Activated CD8-positive, alpha-beta memory T cell treated with anti-CD3 and anti-CD28 coated beads for 24 hours (primary cell): ENCODE results near the gene LPAR3.

ENCODE experiments used
- DNase-seq: peaks from one replicate; pipeline ENCODE4 v3.0.0-alpha.2; 2020

LPAR3 gene

DNA sequence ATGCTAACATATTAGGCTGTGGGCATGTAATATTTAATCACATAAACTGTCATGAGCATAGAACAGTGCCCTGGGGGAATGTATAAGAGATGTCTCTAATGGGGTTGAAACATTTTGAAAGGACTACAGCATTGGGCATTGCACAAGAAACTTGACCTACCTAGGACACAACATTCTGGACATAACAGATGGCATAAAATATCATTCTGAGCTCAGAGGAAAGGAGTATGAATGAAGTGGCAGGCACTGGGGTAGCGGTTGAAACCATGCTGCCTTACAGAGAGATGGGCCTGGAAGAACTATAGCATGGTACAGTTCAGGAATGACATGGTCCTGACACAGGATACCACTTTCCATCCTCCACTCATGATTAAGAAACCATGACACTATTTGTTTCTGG is 69.0 kb downstream of the LPAR3 start:
- DNase-seq: no peak

DNA sequence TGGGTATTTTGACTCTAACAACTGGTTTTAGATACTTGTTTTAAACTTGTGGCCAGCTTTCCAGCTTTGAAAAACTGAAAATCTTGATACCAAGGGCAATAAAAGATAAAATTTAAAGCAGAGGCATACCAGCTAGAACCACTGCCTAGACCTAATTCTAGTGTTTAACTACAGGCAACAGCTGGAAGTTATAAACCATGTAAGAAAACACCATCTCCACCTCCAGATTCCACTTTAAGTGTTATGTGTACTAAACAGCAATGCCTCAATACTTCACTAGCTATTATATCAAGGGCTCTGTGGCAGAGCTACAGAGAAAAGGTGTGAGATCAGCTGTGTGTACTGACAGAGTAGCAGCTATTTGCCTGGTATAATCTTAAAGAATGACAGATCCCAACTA is 69.5 kb downstream of the LPAR3 start:
- no peak for DNase-seq

DNA sequence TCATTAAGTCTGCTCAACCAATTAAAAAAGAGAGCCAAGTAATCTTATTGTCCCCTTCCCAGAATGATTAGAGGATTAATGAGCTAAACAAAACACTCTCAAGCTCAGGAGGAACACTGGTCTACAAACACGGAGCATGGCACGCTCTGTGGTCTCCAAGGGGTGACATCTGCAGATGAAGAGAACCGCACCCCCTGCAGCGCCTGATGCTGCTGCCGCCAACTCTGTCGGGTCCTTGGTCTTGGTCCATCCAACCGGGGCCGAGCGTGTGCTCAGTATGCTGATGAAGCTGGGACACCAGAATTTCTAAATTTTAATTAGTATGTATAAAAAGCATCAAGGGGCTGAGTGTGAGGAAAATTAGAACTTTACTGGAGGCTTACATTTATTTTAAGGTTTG is 82.7 kb downstream of the LPAR3 start:
- no peak for DNase-seq

DNA sequence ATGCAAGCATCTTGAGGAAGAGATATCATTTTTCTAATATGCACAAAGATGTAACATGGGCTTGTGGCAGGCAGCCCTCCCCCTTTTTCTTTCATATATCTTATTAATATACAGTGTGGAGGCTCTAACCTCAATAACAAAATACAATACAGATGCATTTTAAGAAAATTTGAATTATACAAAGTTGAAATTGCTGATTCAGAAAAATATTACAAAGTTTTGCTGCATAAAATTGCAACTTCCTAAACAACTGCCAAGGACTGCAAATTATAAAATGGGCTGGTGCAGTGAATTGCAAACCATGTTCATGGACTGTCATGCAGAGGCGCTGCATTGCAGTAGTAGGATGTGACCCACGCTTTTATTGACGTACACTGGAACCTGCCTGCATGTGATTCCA is 84.0 kb downstream of the LPAR3 start:
- no peak for DNase-seq

DNA sequence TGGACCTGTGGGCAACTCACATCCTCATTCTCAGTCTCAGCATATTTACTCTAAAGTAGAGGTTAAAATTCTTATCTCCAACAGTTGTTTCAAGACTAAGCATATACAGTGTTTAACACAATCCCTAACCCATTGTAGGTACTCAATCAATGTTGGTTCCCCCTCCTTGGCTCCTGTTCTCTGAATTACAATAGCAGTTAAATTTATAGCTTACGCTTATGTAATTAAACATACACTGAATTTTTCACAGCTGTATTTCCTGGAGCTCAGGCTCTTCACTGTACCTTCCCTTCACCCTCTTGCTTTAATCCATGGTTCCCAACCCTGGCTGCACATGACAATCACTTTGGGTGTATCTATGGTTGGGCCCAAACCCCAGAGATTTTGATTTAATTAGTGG is 89.4 kb downstream of the LPAR3 start:
- DNase-seq: no peak

- DNase-seq: no peak
Observed at GRCh38 chr1:84802567-84803232, 90.3 kb downstream of the LPAR3 start.

- no peak for DNase-seq
Observed at GRCh38 chr1:84800090-84801073, 92.6 kb downstream of the LPAR3 start.

- DNase-seq: no peak
Observed at GRCh38 chr1:84797603-84798002, 95.4 kb downstream of the LPAR3 start.

- no peak for DNase-seq
Observed at GRCh38 chr1:84795966-84796600, 96.9 kb downstream of the LPAR3 start.

DNA sequence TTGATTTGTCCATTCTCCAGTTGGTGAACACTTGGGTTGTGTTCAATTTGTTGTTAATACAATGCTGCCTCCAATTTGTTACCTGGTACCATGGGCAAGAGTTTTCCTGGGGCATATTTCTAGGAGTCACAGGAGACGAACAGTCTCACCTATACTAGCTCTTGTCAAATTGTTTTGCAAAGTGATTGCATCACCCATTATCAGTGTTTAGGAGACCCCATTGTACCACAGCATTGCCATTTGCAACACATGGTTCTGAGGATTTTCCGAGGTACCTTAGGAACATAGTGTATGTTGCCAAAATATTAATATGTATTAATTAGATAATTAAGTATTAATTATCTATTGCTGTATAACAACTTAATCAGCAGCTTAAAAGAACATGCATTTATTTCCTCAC is 97.8 kb downstream of the LPAR3 start:
- no peak for DNase-seq

- no peak for DNase-seq
Observed at GRCh38 chr1:84792421-84792820, 100.6 kb downstream of the LPAR3 start.

DNA sequence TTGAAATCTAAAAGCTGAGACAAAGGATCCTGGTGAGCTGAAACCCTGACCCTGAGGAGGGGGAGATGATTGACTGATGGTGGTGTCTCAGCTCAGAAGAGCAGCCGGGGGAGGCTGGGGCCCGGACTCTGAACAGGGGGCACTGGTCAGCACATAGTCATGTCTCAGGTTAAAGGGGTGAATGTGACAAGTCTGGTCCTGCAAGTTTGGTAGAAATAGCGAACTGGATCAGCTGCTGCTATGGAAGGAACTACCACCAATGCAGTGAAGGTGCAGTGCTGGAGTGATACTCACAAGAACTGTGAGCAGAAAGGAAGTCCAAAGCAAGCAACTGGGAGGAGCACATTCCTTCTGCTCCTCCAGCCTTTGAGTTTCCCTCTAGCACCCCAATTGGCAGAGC is 104.0 kb downstream of the LPAR3 start:
- DNase-seq: no peak

DNA sequence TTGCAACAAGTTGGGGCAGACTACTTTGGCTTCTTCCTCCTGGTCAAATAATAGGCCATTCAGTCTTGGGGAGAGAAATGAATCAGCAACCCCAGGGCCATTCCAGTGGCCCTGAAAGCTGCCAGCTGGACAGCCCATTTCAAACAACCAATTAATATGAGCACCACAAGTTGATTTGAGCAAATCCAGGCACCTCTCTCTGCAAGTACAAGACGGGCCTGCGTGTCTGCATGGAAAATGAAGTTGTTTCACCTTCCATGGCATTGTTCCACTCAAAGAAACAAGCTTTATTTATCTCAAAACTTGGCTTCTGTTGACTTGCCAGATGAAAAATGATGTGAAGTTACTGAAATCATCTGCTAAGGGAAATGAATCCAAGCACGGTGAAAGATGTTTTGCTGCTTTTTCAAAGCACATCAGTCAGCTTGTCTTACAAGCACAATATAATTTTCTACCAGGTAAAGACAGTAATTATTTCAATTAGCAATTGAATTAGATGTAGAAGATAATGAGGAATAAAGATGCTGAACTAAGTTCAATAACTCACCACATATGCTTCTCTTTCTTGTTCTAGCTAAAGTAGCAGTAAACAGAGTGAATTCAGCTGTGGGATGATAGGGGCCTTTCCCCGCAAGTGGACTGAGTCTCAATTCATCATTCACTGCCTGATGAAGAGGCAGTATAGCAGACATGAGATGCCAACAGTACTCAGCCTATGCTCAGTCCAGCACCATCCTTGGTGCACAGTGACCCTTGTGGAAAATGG is 107.6 kb downstream of the LPAR3 start:
- no peak for DNase-seq

DNA sequence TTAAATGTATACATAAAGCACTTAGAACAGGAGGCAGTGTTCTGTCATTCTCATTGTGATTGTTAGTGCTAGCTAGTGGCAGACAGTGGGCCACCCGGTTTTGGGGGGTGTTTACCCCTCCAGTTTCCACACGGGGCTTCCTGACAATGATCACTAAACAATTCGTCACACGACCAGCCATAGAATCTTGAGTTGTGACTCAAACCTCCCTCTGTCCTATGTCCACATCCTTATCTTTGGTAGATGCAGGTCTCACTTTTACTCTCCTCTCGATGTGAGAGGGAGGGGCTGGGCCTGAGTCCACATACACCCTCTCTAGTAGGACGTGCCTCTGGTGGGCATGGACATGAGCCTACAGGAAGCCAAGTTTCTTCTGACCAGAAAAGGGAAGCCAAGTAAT is 110.1 kb downstream of the LPAR3 start:
- DNase-seq: no peak

- peak; percentile 95 for DNase-seq
Observed at GRCh38 chr1:84781946-84782771, 110.8 kb downstream of the LPAR3 start.

DNA sequence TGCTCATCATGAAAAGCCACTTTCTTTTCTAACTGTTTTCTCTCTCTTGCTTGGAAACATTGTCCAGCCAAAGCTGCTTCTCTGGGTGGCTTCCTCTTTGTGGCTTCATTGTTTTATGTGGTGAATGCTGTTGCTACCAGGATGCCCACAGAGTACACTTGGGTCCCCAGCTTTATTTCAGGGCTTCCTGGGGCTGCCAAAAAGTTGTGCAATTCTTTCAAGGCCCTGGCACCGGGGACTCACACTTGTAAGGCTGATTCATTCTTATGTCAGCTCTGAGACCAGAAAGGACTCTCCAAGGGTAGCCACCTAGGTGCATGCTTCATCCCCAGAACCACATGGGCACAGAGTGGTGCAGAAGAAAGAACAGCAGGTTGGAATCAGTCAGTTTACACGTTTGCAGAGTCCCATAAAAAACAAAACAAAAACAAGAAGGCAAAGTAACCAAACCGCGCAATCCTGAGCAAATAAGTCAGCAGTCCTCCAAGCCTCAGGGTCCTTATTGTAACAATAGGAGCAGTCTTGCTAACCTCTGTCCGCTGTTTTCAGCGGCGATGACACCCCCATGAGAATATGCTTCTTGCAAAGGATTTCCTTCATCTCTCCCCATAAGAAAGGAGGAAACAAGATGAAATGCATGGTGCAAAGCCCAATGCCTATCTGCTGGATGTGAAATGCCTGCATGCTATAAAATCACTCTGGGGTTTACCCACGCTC is 112.8 kb downstream of the LPAR3 start:
- DNase-seq: no peak

GRCh38 chr1:84776639-84777038 is 116.4 kb downstream of the LPAR3 start:
- DNase-seq: no peak

DNA sequence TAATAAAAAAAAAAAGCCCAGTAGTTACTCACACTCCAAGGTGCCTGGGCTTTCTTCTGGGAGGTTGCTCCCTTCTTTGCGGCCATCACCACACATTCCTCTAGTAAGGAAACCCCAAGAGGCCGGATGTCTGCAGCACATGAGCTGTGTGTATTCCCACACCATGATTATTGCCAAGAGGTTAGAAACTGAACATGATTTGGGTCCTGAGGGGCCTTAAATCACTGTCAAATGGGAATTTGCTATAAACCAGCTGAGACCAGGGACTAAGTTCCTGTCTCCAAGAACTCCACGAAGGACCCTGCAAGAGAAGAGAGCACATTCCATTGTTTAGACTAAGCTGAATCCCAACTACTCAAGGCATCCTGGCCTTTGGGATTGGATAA is 117.5 kb downstream of the LPAR3 start:
- DNase-seq: no peak

DNA sequence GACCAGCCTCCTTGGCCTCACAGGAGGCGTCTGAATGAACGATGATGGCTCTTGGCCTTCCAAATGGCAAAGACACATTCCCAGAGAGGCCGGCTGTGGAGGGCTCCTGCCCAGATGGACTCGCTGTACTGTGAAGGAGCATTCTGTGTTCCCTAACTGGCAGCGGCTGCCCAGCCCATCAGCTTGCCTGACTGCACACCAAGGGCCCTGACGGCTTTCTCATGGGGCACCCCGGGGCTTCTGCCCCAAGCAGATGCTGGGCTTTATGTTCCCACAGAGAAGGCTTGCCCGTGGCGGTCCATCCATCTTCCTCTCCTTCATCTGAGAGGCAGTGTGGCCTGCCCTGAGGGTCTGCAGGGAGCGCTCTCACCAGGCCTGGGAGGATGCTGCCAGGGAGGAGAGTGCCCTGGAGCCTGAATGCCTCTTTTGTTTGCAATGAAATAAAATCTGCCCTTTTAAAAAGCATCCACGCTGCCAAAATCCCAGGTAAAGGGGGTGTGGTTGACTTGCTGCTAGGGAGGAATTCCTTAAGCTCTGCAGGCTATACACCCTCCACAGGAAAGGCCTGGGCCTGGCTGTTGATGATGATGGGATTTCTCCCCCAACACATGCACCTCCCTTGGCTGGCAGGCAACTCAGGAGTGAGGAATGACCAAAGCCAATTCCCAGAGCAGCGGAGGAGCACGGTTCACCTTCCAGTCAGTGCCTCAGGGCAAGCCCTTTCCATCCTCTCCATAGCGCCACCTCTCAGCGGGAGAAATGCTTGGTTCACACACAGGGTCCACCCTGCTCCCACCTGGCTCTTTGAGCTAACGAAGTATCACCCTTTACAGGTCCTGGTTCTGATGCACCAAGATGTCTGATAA is 118.1 kb downstream of the LPAR3 start:
- DNase-seq: no peak

GRCh38 chr1:84773933-84774497 is 119.0 kb downstream of the LPAR3 start:
- DNase-seq: no peak
